Vagina (tissue), 2 donors: ENCODE measurements around the gene ZNF506.

Experiments
- POLR2A ChIP-seq, 2 donors: fragments of 450-650 bp; IDR thresholded peaks; one replicate each; pipeline ENCODE4 v1.6.1; 2017; ENCODE audit warnings: antibody characterized with exemption in 2 of 2, mild to moderate bottlenecking in 2 of 2, moderate library complexity in 2 of 2
- POLR2AphosphoS5 ChIP-seq, 2 donors: sonication (generic); formaldehyde crosslinking; IDR thresholded peaks; one replicate each; pipeline ENCODE4 v1.9.0; 2017; ENCODE audit warnings: antibody characterized with exemption in 2 of 2, mild to moderate bottlenecking in 2 of 2, low read depth in 1 of 2; ENCODE audit not compliant: insufficient read depth in 1 of 2
- TF ChIP-seq, protein P1 (sequence below), 3 experiments: fragments of 450-650 bp in 2 of 3; fragments of 200-600 bp in 1 of 3; sonication (generic) in 1 of 3; IDR thresholded peaks; one replicate each; pipeline ENCODE4 v1.5.1; 2017 to 2019; ENCODE audit warnings: antibody characterized with exemption in 3 of 3, mild to moderate bottlenecking in 2 of 3, moderate library complexity in 2 of 3

DNA sequence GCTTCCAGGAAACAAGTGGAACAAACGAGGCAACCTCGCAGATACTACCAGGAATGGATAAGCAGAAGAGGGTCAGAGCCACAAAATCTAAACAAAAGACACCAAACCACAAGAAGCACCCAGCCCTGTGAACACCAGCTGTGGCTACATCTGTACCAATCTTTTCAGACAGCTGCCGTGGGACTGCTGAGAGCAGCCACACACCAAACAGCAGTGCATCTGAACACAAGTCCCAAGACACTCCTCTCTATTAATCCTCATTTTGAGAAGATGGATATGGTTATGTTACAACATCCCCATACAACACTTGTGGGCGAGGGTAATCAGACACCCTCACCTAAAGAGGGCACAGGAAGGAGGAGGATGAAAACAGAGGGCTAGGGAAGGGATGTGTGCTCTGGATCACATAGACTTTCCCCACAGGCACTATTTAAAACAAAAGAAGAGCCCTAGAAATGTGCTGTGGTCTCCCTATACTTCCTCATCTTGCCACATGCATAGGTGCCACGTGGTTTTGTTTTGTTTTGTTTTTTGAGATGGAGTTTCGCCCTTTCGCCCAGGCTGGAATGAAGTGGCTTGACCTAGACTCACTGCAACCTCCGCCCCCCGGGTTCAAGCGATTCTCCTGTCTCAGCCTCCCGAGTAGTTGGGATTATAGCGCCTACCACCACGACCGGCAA is 47.1 kb downstream of the ZNF506 start:
- TF ChIP-seq POLR2A (IDR thresholded peaks at IDR 0.05) (no peak), POLR2AphosphoS5 (IDR thresholded peaks at IDR 0.05; ENCODE audit: insufficient read depth in 1 of 2, low read depth in 1 of 2) (no peak)
- TF ChIP-seq, protein P1, sequence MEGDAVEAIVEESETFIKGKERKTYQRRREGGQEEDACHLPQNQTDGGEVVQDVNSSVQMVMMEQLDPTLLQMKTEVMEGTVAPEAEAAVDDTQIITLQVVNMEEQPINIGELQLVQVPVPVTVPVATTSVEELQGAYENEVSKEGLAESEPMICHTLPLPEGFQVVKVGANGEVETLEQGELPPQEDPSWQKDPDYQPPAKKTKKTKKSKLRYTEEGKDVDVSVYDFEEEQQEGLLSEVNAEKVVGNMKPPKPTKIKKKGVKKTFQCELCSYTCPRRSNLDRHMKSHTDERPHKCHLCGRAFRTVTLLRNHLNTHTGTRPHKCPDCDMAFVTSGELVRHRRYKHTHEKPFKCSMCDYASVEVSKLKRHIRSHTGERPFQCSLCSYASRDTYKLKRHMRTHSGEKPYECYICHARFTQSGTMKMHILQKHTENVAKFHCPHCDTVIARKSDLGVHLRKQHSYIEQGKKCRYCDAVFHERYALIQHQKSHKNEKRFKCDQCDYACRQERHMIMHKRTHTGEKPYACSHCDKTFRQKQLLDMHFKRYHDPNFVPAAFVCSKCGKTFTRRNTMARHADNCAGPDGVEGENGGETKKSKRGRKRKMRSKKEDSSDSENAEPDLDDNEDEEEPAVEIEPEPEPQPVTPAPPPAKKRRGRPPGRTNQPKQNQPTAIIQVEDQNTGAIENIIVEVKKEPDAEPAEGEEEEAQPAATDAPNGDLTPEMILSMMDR (IDR thresholded peaks at IDR 0.05): no peak
